Stimulated activated CD8-positive, alpha-beta memory T cell treated with anti-CD3 and anti-CD28 coated beads, Interleukin-4, amount 100 ng/mL, for 4 hours (primary cell): ENCODE results near the gene CFAP299.

ENCODE experiments used
- DNase-seq, 2 donors: peaks; one replicate each; pipeline ENCODE4 v3.0.0-alpha.2; 2020; ENCODE audit warnings: low read depth in 2 of 2, low spot score in 1 of 2

CFAP299 gene

DNA sequence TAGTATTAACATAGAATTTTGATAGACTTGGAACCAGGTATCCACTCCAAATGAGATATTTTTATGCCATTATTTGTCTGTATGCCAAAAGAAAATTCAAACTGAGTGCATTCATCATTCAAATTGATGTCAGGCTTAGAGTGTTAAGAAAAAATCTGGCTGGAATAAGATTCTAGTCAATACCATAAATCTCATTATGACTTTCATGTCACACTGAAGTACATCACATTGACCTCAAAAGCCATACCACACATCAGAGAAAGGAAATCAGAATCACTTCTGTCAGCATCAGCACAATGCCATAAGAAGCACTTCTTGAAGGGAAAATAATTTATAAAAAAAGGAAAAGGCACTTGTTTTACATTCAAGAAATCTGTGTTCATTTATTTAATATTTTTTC, 575.9 kb downstream of the CFAP299 start:
- no peak for DNase-seq

- no peak for DNase-seq
Observed at GRCh38 chr4:80912350-80912749, 576.8 kb downstream of the CFAP299 start.

DNA sequence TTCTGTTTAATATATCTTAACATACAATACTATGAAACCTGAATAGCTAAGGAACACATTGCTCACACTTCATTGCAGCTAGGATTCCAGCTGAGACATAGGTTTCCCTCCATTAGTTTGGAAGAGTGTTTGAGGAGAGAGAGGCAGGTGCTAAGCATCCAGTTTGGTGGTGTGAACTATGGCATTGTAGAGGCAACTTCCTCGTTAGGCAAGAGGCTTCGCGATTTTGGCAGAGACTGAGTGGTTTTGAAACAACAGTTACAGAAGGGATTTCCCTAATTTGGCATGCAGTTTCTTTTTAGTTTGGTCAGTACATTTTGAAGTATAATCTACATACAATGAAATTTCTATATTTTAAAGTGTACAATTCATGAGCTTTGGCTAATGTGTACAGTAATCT, 577.9 kb downstream of the CFAP299 start:
- no peak for DNase-seq

GRCh38 chr4:80916770-80917169, 581.2 kb downstream of the CFAP299 start:
- no peak for DNase-seq

DNA sequence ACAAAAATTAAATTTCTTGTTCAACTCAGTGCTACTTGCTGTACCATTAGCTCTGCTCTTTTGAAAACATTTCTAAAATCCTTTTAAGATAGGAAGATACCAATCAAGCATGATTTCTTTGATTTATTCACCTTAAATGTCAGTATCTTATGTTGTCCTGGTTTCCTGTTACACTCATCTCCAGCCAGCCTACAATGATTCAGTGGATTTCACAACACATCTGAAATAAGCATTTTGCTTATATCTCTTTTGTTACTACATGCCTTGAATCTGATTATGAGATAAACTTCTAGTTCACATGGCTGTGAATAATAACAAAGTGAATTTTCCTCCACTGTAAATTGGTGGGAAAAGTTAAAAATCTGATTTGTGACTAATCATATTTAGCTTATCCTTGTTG, 582.5 kb downstream of the CFAP299 start:
- no peak for DNase-seq

DNA sequence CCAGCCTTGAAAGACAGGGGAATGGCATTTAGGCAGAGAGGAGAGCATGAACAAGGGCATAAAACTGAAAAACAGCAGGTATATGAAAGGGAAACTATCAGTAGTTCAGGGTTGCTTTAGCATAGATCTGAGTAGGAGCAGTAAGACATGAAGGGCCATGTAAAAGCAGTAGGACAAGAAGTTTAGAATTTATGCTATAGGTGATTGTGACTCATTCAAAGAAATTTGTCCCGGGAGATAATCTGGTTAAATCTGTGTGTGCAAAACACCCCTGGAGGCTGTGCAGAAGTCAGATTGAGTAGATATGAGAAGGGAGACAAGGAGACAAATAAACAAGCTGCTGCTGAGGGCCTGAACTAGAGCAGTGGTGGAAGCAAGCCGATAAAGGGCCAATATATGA, 585.9 kb downstream of the CFAP299 start:
- no peak for DNase-seq

GRCh38 chr4:80922941-80923340, 587.4 kb downstream of the CFAP299 start:
- DNase-seq = no peak

- DNase-seq = no peak
Observed at GRCh38 chr4:80925293-80925692, 589.8 kb downstream of the CFAP299 start.

DNA sequence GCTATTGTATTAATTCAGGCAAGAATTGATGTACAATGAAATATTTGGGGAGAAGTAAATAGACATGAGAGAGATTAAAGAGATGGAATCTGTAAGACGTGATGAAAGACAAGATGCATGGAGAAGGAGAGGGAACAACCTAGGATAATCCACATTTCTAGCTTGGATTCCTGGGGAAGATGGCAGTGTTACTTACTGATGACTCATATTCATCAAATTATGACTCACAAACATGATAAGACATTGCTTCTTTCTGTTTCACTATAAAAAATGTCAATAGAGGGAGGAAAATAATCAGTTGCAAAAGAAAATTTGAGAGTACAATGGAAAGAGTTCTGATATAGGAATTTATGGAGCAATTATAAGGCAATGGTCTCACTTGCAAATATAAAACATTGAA, 590.9 kb downstream of the CFAP299 start:
- DNase-seq = no peak

DNA sequence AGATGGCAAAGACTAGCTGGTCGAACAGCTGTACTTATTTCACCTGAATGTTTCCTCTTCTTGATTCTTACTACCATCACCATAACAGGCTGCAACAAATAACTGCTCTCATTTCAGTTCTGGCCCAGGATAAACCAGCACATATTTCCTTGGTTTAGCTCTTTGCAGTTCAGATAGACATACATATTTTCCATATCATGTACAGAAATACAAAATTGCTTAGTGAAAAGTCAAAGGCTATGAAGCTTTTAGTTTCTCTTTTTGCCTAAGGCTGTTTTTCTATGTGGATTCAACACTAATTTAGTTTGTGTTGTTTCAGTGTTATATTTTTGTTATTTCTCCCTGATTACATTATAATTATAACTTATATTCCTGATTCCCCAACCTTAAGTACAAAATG, 591.4 kb downstream of the CFAP299 start:
- no peak for DNase-seq

- no peak for DNase-seq
Observed at GRCh38 chr4:80927420-80927819, 591.9 kb downstream of the CFAP299 start.

- no peak for DNase-seq
Observed at GRCh38 chr4:80931631-80932081, 596.1 kb downstream of the CFAP299 start.

GRCh38 chr4:80948141-80948540, 612.6 kb downstream of the CFAP299 start:
- no peak for DNase-seq

- no peak for DNase-seq
Observed at GRCh38 chr4:80948995-80949394, 613.5 kb downstream of the CFAP299 start.

DNA sequence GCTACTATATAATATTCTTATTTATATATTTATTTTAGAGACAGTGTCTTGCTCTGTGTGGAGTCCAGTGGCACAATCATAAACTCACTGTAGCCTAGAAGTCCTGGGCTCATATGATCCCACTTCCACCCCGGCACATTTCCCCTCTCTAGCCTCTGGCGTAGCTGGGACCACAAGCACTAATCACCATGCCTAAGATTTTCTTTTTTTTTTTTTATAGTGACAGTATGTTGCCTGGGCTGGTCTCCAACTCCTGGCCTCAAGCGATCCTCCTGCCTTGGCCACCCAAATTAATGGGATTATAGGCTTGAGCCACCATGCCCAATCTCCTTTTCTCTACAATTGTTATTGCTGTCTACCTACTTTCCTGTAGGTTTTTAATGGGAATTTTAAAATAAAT, 620.9 kb downstream of the CFAP299 start:
- no peak for DNase-seq

DNA sequence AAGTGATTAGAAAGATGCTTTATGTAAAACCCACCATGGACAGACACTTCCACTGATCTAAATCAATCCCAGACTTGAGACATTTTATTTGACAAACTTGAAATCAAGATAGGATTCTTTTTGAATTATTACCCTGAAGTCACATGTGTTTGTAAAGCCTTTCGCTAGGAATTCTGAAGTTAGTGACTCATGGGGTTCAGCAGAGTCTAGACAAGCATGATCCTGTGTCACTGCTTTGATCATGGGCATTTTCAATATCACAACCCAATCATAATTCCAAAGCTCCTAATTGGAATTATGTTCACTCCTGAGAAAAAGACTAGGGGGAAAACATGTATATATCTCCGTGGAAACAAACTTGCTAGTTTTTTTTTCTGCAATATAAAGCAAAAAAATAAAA, 627.5 kb downstream of the CFAP299 start:
- DNase-seq = no peak

DNA sequence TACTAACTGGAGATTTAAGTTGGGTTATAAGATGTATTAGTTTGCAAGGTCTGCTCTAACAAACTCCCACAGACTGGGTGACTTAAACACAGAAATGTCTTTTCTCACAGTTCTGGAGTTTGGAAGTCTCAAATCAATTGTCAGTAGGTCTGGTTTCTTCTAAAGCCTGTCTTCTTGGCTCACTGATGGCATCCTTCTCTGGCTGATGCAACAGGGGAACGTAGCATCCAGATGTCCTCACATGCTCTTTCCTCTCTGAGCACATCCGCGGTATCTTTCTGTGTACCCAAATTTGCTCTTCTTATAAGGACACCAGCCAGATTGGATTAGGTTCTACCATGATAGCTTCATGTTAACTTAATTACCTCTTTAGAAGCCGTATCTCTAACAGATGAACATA, 631.8 kb downstream of the CFAP299 start:
- no peak for DNase-seq

DNA sequence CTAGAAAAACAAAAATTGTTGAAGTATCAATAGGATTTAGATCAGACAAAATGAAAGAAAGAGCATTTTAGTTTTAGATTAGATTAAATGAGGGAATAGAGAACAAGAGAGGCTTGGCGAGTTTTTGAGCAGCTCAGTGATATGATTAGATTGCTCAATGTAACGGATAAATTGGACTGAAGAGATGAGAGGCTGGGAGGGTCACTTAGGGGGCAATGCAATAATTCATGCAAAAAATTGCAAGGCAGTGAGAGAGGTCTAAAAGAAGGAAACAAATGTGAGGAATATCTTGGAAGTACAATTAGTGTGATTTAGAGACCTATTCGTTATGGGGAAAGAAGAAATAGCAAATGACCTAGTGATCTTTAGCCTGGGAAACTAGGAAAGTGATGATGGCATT, 644.7 kb downstream of the CFAP299 start:
- no peak for DNase-seq

- DNase-seq = no peak
Observed at GRCh38 chr4:80986011-80986410, 650.5 kb downstream of the CFAP299 start.

GRCh38 chr4:80989921-80990544, 654.5 kb downstream of the CFAP299 start:
- DNase-seq = no peak

DNA sequence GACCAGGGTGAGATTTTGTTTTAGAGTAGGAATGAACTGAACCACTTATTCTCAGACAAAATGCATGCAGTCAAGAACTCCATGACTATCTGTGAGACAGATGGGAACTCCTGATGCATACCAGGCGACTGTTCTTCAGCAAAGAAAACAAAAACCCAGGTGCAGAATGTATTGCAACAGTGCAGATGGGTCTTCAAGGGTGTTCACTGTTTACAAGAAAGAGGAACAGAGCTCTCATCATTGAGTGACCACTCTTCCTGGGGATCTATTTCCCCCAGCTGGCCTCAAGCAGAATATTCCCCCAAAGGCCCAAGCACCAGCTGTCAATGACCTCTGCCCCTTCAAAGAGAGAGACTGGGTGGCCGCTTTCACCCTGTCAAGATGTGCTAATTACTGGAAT, 655.3 kb downstream of the CFAP299 start:
- DNase-seq = no peak

DNA sequence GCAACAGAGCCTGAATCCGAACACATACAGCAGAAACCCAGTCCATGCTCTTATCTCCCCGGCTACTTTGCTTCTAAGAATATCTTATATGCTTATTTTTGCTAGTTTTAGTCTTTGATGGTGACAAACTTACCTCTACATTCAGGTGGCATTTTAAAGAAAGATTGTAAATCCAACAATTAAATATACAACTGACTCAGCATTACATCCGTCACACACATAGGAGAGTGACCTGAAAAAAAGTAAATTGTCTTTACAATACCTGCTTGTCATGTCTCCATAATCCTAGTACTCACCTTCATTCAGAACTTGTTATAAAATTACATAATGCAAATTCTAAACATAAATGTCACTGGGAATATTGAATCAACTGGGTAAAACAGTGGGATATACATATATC, 664.4 kb downstream of the CFAP299 start:
- no peak for DNase-seq

DNA sequence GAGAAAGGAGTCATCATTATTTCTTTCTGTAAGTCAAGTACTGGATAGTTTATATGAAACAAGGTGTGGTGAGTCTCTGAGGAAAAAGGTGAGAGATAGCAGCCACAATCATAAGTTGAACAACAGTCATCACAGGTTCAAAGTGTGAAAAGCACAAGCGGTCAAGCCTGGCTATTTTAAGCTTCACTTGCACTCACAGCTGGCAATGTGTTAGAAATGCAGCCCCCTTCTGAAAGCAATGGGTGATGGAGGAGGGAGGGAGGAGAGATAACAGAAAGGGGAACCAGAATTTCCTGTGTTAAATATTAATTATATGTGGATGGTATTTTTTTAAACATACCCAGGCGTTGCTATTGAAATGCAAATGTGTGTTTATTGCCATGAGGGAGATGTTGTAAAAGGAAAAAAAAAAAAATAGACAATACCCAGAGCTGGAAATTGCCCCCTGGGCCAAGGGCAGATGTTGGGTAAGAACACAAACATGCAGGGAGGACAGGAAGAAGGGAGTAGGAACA, 668.1 kb downstream of the CFAP299 start:
- no peak for DNase-seq
